Esophagus (tissue), 2 donors: ENCODE data around the gene SGSM1. TPM values are rescaled to one million over a fixed set of nuclear protein-coding genes. Genes with fewer than 3 reads are reported as not detected.
"Not testable (repeated sequence)": the region's sequence is repeated elsewhere in the genome, so short reads cannot be mapped to it uniquely, and the experiment has no call there.

Source experiments
- H3K27ac ChIP-seq, 2 donors: one replicate each; pipeline ENCODE4 v1.5.1; 2013; ENCODE audit warnings: low read depth in 2 of 2, mild to moderate bottlenecking in 2 of 2, inconsistent platforms in 1 of 2, low read length in 1 of 2, moderate library complexity in 1 of 2
- H3K27me3 ChIP-seq, 2 donors: one replicate each; pipeline ENCODE4 v1.6.1; 2013; ENCODE audit warnings: low read length in 2 of 2, control low read depth in 1 of 2, mild to moderate bottlenecking in 1 of 2; ENCODE audit not compliant: insufficient read depth in 2 of 2, control insufficient read depth in 1 of 2
- H3K36me3 ChIP-seq, 2 donors: one replicate each; pipeline ENCODE4 v1.6.1; 2013; ENCODE audit warnings: low read length in 1 of 2; ENCODE audit not compliant: control insufficient read depth in 2 of 2, insufficient read depth in 2 of 2
- H3K4me1 ChIP-seq, 2 donors: one replicate each; pipeline ENCODE4 v1.6.1; 2013; ENCODE audit warnings: low read length in 1 of 2; ENCODE audit not compliant: control insufficient read depth in 2 of 2, insufficient read depth in 2 of 2
- H3K4me3 ChIP-seq, 2 donors: one replicate each; pipeline ENCODE4 v1.5.1; 2013; ENCODE audit warnings: low read length in 2 of 2, mild to moderate bottlenecking in 2 of 2, low read depth in 1 of 2, moderate library complexity in 1 of 2
- H3K9me3 ChIP-seq, 2 donors: one replicate each; pipeline ENCODE4 v1.6.1; 2013; ENCODE audit warnings: mild to moderate bottlenecking in 2 of 2, low read depth in 1 of 2, low read length in 1 of 2, moderate library complexity in 1 of 2; ENCODE audit not compliant: control insufficient read depth in 2 of 2, insufficient read depth in 1 of 2
- WGBS, 2 donors: extraction: QIAGEN DNeasy Blood & Tissue Kit; methylation state at CpG; one replicate each; pipeline ENCODE4 v1.1.7; 2013; 5-methylcytosine and 5-hydroxymethylcytosine counted together
- polyA plus RNA-seq, 2 donors: library from polyadenylated mRNA; stranded (reverse); fragments of 200-250 nt; gene quantifications; one replicate each; pipeline ENCODE4 v1.2.3, GENCODE V29; 2013
- donor health status: healthy with polysubstance abuse.
- donor health status: Bipolar disorder and iron deficiency.

Gene SGSM1
- polyA plus RNA-seq, 2 donors = 0.14 to 0.16 TPM

DNA sequence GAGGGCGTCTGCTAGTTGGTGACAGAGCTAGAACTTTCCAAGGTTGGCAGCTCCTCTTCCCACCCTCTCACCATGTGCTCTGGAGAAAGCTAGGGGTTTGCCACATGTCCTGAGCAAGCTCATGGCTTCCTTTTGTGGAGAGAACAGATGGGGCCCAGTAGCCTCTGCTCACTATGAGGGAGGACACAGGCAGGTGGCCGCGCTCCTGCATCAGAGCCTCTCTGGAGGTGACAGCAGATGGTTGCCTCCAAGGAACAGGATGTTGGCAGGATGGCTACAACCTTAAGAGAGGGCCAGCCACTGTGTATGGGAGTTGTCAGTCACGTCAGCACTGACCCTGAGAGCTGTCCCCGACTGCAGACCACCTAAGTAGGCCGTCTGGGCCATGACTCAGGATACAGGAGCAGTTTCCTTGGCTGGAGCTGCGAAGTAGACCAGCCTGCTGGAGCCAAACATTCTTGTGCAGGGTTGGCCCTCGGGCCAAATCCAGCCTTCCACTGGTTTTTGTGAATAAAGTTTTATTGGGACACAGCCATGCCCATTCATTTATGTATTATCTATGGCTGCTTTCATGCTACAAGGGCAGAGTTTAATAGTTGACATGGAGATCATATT lies 28.0 kb downstream of the SGSM1 start:
- no peaks in the 10 kb centered on the region for H3K27me3 ChIP-seq
- H3K27ac ChIP-seq = no peak overlapping the region
- no peaks in the 10 kb centered on the region for H3K36me3 ChIP-seq
- WGBS, 2 donors = 82 to 83% methylated on average over 8 of the region's 8 CpGs
- H3K4me3 ChIP-seq = no peak overlapping the region
- H3K9me3 ChIP-seq = no peaks in the 10 kb centered on the region
- H3K4me1 ChIP-seq = no peaks in the 10 kb centered on the region

DNA sequence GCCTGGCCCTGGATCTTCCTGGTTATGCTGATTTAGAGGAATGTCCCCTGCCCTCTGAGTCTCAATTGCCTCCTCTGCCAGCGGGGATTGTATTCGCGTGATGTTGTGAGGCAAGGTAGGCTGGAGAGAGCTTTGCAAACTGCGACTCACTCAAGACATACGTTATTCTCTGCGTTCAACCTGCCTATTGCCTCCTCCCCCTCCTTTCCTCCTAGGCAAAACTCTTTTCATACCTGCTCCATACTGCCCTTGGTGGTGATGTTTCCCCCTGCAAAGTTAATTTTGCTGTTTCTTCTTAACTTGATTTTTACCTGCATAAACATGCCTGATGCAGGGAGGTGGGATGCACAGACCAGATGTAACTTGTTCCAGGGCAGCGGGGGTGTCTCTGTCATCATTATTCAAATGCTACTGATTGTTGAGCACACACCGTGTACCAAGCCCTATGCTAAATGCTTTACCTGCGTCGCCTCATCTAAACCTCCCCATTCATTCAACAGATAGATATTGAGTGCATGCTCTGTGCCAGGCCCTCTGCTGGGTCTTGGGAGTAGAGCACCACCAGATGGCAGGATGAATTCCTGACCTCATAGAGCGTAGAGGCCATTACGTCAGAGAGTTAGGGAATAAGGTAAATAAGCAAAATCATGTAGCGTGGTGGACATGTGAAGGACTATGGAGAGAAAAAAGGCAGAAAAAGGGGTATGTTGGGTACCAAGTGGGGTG lies 29.0 kb downstream of the SGSM1 start:
- Histone ChIP-seq H3K9me3 (no peaks in the 10 kb centered on the region), H3K36me3 (no peaks in the 10 kb centered on the region), H3K4me1 (no peaks in the 10 kb centered on the region), H3K27me3 (no peaks in the 10 kb centered on the region), H3K4me3 (no peak overlapping the region), H3K27ac (no peak overlapping the region)
- WGBS, 2 donors = 61 to 66% methylated on average over 13 of the region's 13 CpGs

DNA sequence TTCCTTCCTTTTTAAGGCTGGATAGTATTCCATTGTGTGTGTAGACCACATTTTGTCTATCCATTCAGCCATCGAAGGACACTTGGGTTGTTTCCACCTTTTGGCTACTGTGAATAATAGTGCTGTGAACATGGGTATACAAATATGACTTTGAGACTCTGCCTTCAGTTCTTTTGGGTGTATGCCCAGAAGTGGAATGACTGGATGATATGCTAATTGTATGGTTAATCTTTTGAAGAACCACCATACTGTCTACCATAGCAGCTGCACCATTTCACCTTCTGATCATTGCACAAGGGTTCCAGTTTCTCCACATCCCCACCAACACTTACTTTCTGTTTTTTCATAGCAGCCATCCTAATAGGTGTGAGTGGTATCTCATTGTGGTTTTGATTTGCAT lies 30.3 kb downstream of the SGSM1 start:
- Histone ChIP-seq H3K4me1 (no peaks in the 10 kb centered on the region), H3K4me3 (no peak overlapping the region), H3K27me3 (no peaks in the 10 kb centered on the region), H3K9me3 (no peaks in the 10 kb centered on the region), H3K27ac (no peak overlapping the region), H3K36me3 (no peaks in the 10 kb centered on the region)
- 26 to 54% methylated on average over 1 of the region's 1 CpG for WGBS, 2 donors

- H3K4me1 ChIP-seq, H3K9me3 ChIP-seq, H3K27ac ChIP-seq, H3K27me3 ChIP-seq, H3K4me3 ChIP-seq, H3K36me3 ChIP-seq: not testable (repeated sequence)
- 70 to 86% methylated on average over 1 to 6 of the region's 8 CpGs for WGBS, 2 donors
Observed at GRCh38 chr22:24837517-24837916, 31.5 kb downstream of the SGSM1 start.

GRCh38 chr22:24841261-24841660 lies 35.2 kb downstream of the SGSM1 start:
- H3K4me3 ChIP-seq = no peak overlapping the region
- no peaks in the 10 kb centered on the region for H3K36me3 ChIP-seq
- H3K27me3 ChIP-seq = no peaks in the 10 kb centered on the region
- H3K9me3 ChIP-seq = no peaks in the 10 kb centered on the region
- WGBS, 2 donors = 48 to 71% methylated on average over 1 of the region's 1 CpG
- H3K27ac ChIP-seq = no peak overlapping the region
- no peaks in the 10 kb centered on the region for H3K4me1 ChIP-seq

DNA sequence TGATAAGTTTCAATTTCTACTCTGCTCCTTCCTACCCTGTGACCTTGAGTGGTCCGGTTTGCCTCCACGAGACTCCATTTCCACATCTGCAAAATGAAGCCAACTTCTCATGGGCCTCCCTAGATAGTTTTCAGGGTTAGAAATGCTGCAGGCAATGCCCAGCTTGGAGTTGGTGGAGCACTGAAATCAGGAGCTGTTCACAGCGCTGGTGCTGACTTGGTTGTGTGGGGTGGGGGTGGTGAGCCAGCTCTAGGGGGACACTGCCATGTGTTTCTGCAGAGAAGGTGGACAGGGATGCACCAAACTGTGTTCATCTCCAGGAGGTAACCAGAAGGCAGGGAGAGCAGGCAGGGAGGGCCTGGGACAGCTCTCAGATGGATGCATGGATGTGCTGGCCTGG lies 37.0 kb downstream of the SGSM1 start:
- no peak overlapping the region for H3K27ac ChIP-seq
- H3K27me3 ChIP-seq = no peaks in the 10 kb centered on the region
- H3K9me3 ChIP-seq = no peaks in the 10 kb centered on the region
- H3K4me3 ChIP-seq = no peak overlapping the region
- no peaks in the 10 kb centered on the region for H3K36me3 ChIP-seq
- H3K4me1 ChIP-seq = no peaks in the 10 kb centered on the region
- WGBS, 2 donors = 75 to 82% methylated on average over 3 of the region's 3 CpGs

DNA sequence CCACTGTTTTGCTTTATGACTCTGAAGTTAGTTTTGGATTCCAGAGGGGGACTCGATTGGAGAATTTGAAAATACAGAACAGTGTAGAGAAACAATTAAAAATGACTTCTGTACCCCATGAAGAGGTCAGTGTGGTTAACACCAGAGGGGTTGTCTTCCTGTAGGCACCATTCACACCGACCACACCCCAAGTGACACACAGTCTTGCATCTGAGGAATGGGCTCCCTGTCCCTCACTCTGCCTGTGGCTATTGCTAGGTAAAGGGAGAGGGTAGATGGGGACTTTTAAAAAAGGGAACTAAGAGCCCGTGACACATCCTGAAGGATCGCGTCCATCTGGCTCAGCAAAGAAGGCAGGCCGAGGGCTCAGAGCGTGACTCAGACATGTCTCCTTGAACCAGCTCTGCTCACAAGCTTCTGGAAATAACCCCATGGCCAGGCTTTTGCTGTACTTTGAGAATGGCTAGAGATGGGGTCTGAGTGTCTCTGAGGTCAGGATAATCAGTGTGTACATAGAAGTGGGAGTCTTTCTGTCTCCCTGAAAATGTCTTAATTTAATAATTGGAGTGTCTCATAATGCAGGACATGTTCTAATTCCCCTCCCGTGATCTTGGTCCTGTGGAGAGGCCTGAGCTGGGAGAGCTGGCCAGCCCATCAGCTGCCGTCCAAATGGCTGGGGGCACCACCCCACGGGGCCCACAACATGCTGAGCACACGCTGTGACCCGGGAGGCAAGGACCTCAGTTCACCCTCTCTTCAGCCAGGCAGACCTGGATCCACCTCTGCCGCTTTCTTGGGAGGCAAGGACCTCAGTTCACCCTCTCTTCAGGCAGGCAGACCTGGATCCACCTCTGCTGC lies 39.3 kb downstream of the SGSM1 start:
- 66 to 76% methylated on average over 13 of the region's 13 CpGs for WGBS, 2 donors
- H3K27me3 ChIP-seq = no peaks in the 10 kb centered on the region
- H3K36me3 ChIP-seq = no peaks in the 10 kb centered on the region

DNA sequence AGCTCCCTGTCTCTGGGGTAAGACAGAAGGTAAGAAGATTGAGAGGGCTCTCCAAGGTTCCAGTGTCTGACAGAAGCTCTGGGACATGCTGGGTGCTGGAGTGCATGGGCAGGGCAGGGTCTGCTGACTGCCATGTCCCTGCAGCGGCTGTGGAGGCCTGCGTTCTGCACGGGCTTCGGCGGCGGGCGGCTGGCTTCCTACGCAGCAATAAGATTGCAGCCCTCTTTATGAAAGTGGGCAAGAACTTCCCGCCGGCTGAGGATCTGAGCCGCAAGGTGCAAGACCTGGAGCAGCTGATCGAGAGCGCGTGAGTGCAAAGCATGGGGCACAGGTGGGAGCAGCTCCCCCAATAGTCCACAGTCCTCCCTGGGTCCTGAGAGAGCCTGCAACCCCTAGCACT lies 41.5 kb downstream of the SGSM1 start:
- no peaks in the 10 kb centered on the region for H3K27me3 ChIP-seq
- no peak overlapping the region for H3K27ac ChIP-seq
- no peaks in the 10 kb centered on the region for H3K9me3 ChIP-seq
- H3K4me1 ChIP-seq = no peaks in the 10 kb centered on the region
- H3K4me3 ChIP-seq = no peak overlapping the region
- no peaks in the 10 kb centered on the region for H3K36me3 ChIP-seq
- 97 to 99% methylated on average over 14 of the region's 14 CpGs for WGBS, 2 donors

More for the DNA sequence above, 39.3 kb downstream of the SGSM1 start:
- H3K4me1 ChIP-seq = no peaks in the 10 kb centered on the region
- H3K9me3 ChIP-seq = no peaks in the 10 kb centered on the region
- no peak overlapping the region for H3K4me3 ChIP-seq
- no peak overlapping the region for H3K27ac ChIP-seq

- H3K4me1 ChIP-seq = no peaks in the 10 kb centered on the region
- no peak overlapping the region for H3K27ac ChIP-seq
- H3K27me3 ChIP-seq = no peaks in the 10 kb centered on the region
- 62 to 77% methylated on average over 4 of the region's 4 CpGs for WGBS, 2 donors
- H3K9me3 ChIP-seq = no peaks in the 10 kb centered on the region
- H3K4me3 ChIP-seq = no peak overlapping the region
- no peaks in the 10 kb centered on the region for H3K36me3 ChIP-seq
Observed at GRCh38 chr22:24848559-24849168, 42.7 kb downstream of the SGSM1 start.
